Measurements from ENCODE around the gene NDST4.

- TF ChIP-seq, protein P1, sequence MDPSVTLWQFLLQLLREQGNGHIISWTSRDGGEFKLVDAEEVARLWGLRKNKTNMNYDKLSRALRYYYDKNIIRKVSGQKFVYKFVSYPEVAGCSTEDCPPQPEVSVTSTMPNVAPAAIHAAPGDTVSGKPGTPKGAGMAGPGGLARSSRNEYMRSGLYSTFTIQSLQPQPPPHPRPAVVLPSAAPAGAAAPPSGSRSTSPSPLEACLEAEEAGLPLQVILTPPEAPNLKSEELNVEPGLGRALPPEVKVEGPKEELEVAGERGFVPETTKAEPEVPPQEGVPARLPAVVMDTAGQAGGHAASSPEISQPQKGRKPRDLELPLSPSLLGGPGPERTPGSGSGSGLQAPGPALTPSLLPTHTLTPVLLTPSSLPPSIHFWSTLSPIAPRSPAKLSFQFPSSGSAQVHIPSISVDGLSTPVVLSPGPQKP (IDR thresholded peaks at IDR 0.05; ENCODE audit: borderline replicate concordance, low read depth, low read length) = no peak
- TF ChIP-seq RFX5 (IDR thresholded peaks at IDR 0.05; ENCODE audit: low read depth, low read length) (no peak), CTCF (conservative IDR thresholded peaks at IDR 0.05; ENCODE audit: low read depth, low read length) (no peak), POLR2A (IDR thresholded peaks at IDR 0.05; ENCODE audit: low read depth, low read length) (no peak), SMC3 (IDR thresholded peaks at IDR 0.05; ENCODE audit: low read depth, low read length) (no peak), MXI1 (IDR thresholded peaks at IDR 0.05; ENCODE audit: borderline replicate concordance, low read depth, low read length) (no peak), MAZ (IDR thresholded peaks at IDR 0.05; ENCODE audit: borderline replicate concordance, low read depth, low read length) (no peak), RCOR1 (IDR thresholded peaks at IDR 0.05; ENCODE audit: insufficient replicate concordance, low read length) (no peak), RAD21 (IDR thresholded peaks at IDR 0.05; ENCODE audit: low read length) (no peak), CEBPB (IDR thresholded peaks at IDR 0.05; ENCODE audit: low read depth, low read length) (no peak)
These were observed 171.9 kb downstream of the NDST4 start for GRCh38 chr4:114941503-114941902.
